AG10803 (cell line): Measurements from ENCODE around the gene MEGF9.
A peak's percentile ranks its signal among the peaks of the same experiment; 100 is the strongest.
"Not testable (repeated sequence)": the region's sequence is repeated elsewhere in the genome, so short reads cannot be mapped to it uniquely, and the experiment has no call there.

Experiments
- DNase-seq: peaks from one replicate; pipeline ENCODE4 v3.0.0; 2010; ENCODE audit warnings: low read depth
- H3K4me3 ChIP-seq: 2 replicates; pipeline ENCODE4 v1.5.1; 2011; ENCODE audit warnings: mild to moderate bottlenecking, low read length, control low read depth
- TF ChIP-seq, protein P1 (sequence below): conservative IDR thresholded peaks from 2 replicates; pipeline ENCODE4 v1.5.1; 2011; ENCODE audit warnings: mild to moderate bottlenecking, low read length, control low read depth, inconsistent platforms

Gene MEGF9

DNA sequence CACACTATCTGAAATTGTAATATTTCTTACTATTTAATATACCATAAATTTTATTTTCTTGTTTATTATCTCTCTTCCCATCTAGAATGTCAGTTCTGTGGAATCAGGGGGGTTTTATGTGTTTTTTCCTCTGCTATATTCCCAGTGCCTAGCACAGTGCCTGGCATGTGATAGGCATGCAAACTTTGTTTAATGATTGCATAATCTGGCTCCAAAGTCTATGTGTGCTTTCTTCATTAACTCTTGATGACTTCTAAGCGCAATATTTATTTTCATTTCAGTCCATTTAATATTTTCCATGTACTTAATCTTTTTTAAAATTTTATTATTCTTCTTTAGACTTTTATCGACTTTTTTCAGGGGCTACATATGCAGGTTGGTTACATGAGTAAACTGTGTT lies 73.9 kb downstream of the MEGF9 start:
- no peak for DNase-seq
- TF ChIP-seq, protein P1, sequence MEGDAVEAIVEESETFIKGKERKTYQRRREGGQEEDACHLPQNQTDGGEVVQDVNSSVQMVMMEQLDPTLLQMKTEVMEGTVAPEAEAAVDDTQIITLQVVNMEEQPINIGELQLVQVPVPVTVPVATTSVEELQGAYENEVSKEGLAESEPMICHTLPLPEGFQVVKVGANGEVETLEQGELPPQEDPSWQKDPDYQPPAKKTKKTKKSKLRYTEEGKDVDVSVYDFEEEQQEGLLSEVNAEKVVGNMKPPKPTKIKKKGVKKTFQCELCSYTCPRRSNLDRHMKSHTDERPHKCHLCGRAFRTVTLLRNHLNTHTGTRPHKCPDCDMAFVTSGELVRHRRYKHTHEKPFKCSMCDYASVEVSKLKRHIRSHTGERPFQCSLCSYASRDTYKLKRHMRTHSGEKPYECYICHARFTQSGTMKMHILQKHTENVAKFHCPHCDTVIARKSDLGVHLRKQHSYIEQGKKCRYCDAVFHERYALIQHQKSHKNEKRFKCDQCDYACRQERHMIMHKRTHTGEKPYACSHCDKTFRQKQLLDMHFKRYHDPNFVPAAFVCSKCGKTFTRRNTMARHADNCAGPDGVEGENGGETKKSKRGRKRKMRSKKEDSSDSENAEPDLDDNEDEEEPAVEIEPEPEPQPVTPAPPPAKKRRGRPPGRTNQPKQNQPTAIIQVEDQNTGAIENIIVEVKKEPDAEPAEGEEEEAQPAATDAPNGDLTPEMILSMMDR = no peak
- no peak overlapping the region for H3K4me3 ChIP-seq

DNA sequence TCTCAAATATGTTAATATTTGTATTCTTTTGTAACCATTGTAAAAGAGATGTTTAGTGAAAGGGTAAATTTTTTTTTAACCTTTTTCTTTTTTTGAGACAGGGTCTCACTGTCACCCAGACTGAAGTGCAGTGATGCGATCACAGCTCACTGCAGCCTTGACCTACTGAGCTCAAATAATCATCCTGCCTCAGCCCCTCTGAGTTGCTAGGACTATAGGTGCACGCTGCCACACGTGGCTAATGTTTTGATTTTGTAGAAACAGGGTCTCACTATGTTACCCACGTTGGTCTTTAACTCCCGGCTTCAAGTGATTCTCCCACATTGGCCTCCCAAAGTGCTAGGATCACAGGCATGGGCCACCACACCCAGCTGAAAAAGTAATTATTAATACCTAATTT lies 76.4 kb downstream of the MEGF9 start:
- TF ChIP-seq, protein P1 = no peak
- DNase-seq = no peak
- H3K4me3 ChIP-seq = no peak overlapping the region

DNA sequence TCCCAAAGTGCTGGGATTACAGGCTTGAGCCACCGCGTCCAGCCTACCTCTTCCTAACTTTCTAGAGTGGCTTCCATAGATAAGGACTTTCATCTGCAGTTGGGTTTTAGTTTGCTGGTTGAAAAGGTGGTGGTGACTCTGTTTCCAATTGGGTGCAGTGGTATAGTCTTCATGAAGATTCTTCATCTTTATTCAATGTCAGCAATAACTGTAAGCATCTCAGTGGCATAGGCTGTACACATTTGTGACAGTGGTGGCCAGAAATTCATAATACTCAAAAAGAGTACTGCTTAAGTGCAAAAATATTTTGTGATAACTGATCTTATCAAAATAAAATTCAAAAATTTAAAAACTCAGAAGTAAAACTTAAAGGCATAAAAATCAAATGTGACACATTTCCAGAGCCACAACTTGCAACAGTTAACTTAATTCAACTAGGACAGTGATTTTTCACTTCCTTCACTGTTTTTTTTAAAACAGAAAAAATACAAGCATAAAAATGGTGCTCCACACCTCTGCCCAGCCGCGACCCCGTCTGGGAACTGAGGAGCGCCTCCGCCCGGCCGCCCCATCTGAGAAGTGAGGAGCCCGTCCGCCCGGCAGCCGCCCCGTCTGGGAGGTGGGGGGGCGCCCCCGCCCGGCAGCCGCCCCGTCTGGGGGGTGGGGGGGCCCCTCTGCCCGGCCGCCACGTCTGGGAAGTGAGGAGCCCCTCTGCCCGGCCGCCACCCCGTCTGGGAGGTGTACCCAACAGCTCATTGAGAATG lies 77.9 kb downstream of the MEGF9 start:
- TF ChIP-seq, protein P1 = no peak
- DNase-seq = no peak
- no peak overlapping the region for H3K4me3 ChIP-seq

DNA sequence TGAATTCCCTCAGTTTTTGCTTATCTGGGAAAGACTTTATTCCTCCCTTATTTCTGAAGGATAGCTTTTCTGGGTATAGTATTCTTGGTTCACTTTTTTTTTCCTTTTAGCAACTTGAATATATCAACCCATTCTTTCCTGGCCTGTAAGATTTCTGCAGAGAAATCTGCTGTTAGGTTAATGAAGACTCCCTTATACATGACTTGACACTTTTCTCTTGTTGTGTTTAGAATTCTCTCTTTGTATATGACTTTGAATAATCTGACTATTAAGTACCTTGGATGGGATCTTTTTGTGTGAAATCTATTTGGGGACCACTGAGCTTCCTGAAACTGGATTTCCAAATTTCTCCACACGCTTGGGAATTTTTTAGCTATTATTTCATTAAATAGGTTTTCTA lies 79.3 kb downstream of the MEGF9 start:
- TF ChIP-seq, protein P1 = no peak
- no peak for DNase-seq
- no peak overlapping the region for H3K4me3 ChIP-seq

DNA sequence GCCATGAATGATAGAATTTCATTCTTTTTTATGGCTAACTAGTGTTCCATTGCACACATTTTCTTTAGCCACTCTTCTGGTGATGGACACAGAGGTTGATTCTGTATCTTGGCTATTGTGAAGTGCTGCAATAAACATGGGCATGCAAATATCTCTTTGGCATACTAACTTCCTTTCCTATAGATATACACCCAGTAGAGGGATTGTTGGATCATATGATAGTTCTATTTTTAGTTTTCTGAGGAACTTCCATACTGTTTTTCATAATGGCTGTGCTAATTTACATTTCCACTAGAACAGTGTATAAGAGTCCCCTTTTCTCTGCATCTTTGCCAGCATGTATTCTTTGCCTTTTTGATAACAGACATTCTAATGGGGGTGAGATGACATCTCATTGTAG lies 83.9 kb downstream of the MEGF9 start:
- H3K4me3 ChIP-seq = no peak overlapping the region
- no peak for DNase-seq
- TF ChIP-seq, protein P1 = no peak

DNA sequence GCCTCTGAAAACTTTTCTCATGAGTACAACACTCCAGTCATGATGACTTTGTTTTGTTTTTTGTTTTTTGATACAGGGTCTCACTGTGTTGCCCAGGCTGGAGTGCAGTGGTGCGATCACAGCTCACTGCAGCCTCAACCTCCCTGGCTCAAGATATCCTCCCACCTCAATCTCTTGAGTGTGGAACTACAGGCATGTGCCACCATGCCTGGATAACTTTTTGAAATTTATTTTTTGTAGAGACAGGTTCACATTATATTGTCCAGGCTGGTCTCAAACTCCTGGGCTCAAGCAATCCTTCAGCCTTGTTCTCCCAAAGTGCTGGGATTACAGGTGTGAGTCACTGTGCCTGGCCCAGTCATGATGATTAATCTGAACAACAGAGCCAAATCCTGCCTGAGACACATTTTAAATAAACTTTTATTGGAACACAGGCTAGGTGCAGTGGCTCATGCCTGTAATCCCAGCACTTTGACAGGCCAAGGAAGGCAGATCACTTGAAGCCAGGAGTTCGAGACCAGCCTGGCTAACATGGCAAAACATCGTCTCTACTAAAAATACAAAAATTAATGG lies 85.3 kb downstream of the MEGF9 start:
- not testable (repeated sequence) for H3K4me3 ChIP-seq
- peak; percentile 25 for DNase-seq

DNA sequence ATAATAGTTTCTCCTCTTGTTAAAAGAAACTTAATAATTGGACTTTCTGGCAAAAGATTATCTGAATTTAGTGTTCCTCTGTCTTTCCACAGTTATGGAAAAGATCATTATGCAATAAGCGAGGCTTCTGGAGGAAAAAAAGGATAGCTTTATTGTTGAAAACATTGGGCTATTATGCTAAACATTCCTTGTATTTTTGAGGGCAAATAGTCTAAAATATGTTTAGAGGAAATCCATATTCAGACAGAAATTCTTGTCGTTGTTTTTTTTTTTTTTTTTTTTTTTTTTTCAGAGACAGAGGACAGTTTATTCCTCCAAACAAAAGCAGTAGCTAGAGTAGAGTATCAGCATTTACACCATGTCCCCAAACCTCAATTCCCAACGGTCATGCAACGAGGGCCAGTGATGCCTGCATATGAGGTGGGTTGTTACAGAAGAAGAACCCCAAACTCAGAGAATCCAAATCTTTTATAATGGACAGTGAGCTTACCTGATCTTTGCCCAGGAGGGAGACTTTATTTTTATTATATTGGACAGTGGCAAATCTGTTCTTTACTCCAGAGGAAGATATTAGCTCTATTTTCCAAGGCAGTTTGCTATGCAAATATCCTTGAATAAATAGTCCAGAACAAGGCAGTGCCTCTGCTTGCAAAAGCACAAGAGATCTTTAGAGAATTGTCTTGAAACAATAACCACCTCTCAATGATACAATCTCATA lies 85.9 kb downstream of the MEGF9 start:
- no peak for DNase-seq
- TF ChIP-seq, protein P1 = no peak
- H3K4me3 ChIP-seq = no peak overlapping the region
